Adrenal gland (tissue), 12 donors: ENCODE data around the gene VAC14. TPM values are rescaled to one million over a fixed set of nuclear protein-coding genes. Genes with fewer than 3 reads are reported as not detected.

ENCODE experiments used
- DNase-seq, 7 donors: peaks; one replicate each; pipeline ENCODE4 v3.0.0-alpha.2; 2019 to 2020
- H3K27ac ChIP-seq, 5 donors: fragments of 200-600 bp; sonication (generic) in 4 of 5; 1 replicate in 3 of 5; 2 replicates in 2 of 5; pipeline versions ENCODE4 v1.5.1 to v1.8.0; 2016 to 2020; ENCODE audit warnings: mild to moderate bottlenecking in 1 of 5
- H3K27me3 ChIP-seq: fragments of 200-600 bp; 2 replicates; pipeline ENCODE4 v1.8.0; 2021
- H3K36me3 ChIP-seq, 2 donors: fragments of 200-600 bp; replicated peaks in 1 of 2; 1 replicate in 1 of 2; 2 replicates in 1 of 2; pipeline versions ENCODE4 v1.5.1 to v1.8.0; 2018 to 2022
- H3K4me1 ChIP-seq, 2 donors: fragments of 200-600 bp; replicated peaks in 1 of 2; 1 replicate in 1 of 2; 2 replicates in 1 of 2; pipeline versions ENCODE4 v1.5.1 to v1.8.0; 2018 to 2021
- H3K4me3 ChIP-seq, 4 donors: fragments of 200-600 bp; sonication (generic) in 3 of 4; one replicate each; pipeline ENCODE4 v1.5.1; 2016 to 2018
- H3K9me3 ChIP-seq, 3 donors: fragments of 200-600 bp; sonication (generic) in 1 of 3; replicated peaks in 1 of 3; 1 replicate in 2 of 3; 2 replicates in 1 of 3; pipeline versions ENCODE4 v1.5.1 to v1.8.0; 2016 to 2021
- POLR2A ChIP-seq, 2 donors: fragments of 450-650 bp; IDR thresholded peaks; one replicate each; pipeline ENCODE4 v1.6.1; 2017; ENCODE audit warnings: antibody characterized with exemption in 2 of 2, mild to moderate bottlenecking in 2 of 2, moderate library complexity in 1 of 2
- WGBS, 4 donors: extraction: QIAGEN DNeasy Blood & Tissue Kit in 2 of 4; methylation state at CpG; one replicate each; pipeline versions ENCODE4 v1.1.5 to v1.1.7; 2013 to 2017; 5-methylcytosine and 5-hydroxymethylcytosine counted together
- intact Hi-C, 2 donors: fragments of 100-400 bp; cut with DNase I; formaldehyde crosslinking; loops; one replicate each; pipeline versions ENCODE4 v1.14.1 to v1.15.0; 2022 to 2023
- polyA plus RNA-seq, 3 donors: library from polyadenylated mRNA; stranded (reverse); fragments of 200-250 nt in 2 of 3; fragments of 350-450 nt in 1 of 3; fragmentation: Illumina TruSeq in 1 of 3; extraction: RNeasy Lipid Tissue Mini Kit (QIAGEN cat#74804) in 1 of 3; gene quantifications; one replicate each; pipeline ENCODE4 v1.2.3, GENCODE V29; 2013 to 2014
- total RNA-seq, 9 donors: library from RNA; depleted of rRNA in 4 of 9; stranded (reverse); fragments of >200 nt in 4 of 9; fragments of 120-200 nt in 1 of 9; fragmentation: NEBNext Ultra II Directional in 1 of 9; extraction: Animal tissue kit (Norgen Biotek cat#: 25700) in 1 of 9; gene quantifications; one replicate each; pipeline versions ENCODE4 v1.1.0 to v1.2.4, GENCODE V29; 2013 to 2023
- TF ChIP-seq, protein P1 (sequence below), 6 experiments: fragments of 450-650 bp in 4 of 6; fragments of 200-600 bp in 2 of 6; sonication (generic) in 1 of 6; IDR thresholded peaks; 1 replicate in 5 of 6; 2 replicates in 1 of 6; pipeline versions ENCODE4 v1.5.1 to v1.8.0; 2016 to 2021; ENCODE audit warnings: antibody characterized with exemption in 6 of 6, mild to moderate bottlenecking in 2 of 6, moderate library complexity in 1 of 6
- donor health status: healthy with polysubstance abuse.
- donor health status: Bipolar disorder and iron deficiency.
- donor health status: DM: yes; HTN: yes; CAD: no.
- donor health status: DM: no; HTN: no; CAD: no.
- donor health status: DM: no; HTN: no; CAD: no.
- donor health status: DM: yes; HTN: yes; CAD: no.

The VAC14 gene
- total and polyA plus RNA-seq, 12 donors = 24.6 to 74.8 (median 50.1) TPM

DNA sequence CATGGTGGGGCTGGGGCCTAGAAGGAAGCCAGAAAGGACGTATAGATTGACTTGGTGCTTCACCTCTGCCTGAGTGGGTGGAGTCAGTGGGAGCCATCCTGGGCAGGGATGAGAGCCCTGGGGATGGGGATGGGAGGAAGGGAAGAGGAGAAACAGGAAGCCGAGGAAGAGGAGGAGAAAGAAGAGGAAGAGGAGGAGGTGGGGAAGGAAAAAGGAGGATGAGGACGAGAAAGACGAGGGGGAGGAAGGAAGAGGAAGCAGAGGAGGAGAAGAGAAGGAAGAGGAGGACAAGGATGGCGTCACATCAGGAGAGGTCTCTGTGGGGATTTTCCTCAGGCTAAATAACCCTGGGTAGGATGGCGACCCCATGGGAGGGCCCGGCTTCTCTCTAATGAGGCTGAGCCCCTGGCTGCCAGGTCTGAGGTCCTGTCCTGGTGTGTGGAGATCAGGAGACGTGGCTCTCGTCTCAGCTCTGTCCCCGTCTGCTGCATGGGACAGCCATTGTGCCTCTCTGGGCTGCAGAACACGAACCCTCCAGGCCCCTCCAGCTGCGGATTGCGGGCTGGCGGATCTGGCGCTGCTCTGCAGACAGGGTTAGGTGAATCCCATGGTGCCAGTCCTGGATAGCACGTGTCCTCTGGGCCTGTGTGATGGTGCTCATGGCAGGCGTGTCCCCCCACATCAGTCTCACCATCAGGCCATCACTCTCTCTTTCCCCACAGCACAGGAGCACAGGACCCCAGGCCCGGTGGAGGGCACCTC is 79.6 kb downstream of the VAC14 start:
- no peak overlapping the region for H3K27ac ChIP-seq
- no peaks in the 10 kb centered on the region for H3K36me3 ChIP-seq
- WGBS, 4 donors = 84 to 96% (median 91%) methylated on average over 12 to 18 of the region's 18 CpGs
- H3K27me3 ChIP-seq = no peaks in the 10 kb centered on the region
- TF ChIP-seq, protein P1, sequence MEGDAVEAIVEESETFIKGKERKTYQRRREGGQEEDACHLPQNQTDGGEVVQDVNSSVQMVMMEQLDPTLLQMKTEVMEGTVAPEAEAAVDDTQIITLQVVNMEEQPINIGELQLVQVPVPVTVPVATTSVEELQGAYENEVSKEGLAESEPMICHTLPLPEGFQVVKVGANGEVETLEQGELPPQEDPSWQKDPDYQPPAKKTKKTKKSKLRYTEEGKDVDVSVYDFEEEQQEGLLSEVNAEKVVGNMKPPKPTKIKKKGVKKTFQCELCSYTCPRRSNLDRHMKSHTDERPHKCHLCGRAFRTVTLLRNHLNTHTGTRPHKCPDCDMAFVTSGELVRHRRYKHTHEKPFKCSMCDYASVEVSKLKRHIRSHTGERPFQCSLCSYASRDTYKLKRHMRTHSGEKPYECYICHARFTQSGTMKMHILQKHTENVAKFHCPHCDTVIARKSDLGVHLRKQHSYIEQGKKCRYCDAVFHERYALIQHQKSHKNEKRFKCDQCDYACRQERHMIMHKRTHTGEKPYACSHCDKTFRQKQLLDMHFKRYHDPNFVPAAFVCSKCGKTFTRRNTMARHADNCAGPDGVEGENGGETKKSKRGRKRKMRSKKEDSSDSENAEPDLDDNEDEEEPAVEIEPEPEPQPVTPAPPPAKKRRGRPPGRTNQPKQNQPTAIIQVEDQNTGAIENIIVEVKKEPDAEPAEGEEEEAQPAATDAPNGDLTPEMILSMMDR (IDR thresholded peaks at IDR 0.05) = no peak
- TF ChIP-seq POLR2A (IDR thresholded peaks at IDR 0.05) = no peak
- intact Hi-C loops = no loop called here
- DNase-seq = no peak
- H3K4me1 ChIP-seq = peaks cover 36 to 40% of the 10 kb centered on the region in 2 donors
- H3K9me3 ChIP-seq = no peaks in the 10 kb centered on the region
- H3K4me3 ChIP-seq = no peak overlapping the region

DNA sequence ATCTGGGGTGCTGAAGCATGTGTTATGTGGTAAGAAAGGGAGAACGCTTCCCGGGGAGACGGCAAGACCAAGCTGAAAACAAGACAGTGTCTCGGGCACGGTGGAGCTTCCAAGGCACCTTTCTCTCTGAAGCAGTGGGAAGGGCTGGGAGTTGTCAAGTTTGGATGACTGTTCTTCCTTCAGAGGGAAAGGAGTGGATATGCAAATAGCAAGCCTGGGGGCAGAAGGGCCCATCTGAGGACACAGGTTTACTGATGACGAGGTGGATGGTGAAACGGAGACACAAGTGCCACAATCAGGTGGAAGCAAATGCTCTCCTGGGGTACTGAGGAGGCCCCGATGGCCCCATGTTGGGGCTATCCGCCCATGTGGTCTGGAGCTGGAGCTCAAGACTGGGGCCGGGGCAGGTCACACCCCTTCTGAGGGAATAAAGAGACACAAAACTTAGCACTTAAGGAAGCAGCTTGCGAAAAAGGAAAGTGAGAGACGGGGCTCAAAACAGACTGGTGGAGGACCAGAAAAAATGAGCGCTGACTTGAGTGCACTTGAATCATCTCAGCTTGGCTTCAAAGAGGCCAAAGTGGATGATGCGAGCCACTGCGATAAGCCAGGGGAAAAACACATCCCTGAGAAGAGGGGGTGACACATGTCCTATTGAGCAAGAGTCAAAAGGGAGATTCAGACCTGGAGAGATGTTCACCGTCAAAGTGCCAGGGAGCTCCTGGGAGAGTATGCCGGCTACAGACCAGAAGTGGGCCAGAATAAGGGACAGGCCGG is 80.3 kb downstream of the VAC14 start:
- intact Hi-C loops = no loop called here
- 95 to 98% (median 97%) methylated on average over 18 of the region's 18 CpGs for WGBS, 4 donors
- Histone ChIP-seq H3K36me3 (no peaks in the 10 kb centered on the region), H3K9me3 (no peaks in the 10 kb centered on the region), H3K4me3 (no peak overlapping the region), H3K27ac (no peak overlapping the region), H3K27me3 (no peaks in the 10 kb centered on the region), H3K4me1 (peaks cover 36 to 40% of the 10 kb centered on the region in 2 donors)
- DNase-seq = no peak
- TF ChIP-seq POLR2A (IDR thresholded peaks at IDR 0.05) = no peak
- TF ChIP-seq, protein P1 (IDR thresholded peaks at IDR 0.05) = no peak

DNA sequence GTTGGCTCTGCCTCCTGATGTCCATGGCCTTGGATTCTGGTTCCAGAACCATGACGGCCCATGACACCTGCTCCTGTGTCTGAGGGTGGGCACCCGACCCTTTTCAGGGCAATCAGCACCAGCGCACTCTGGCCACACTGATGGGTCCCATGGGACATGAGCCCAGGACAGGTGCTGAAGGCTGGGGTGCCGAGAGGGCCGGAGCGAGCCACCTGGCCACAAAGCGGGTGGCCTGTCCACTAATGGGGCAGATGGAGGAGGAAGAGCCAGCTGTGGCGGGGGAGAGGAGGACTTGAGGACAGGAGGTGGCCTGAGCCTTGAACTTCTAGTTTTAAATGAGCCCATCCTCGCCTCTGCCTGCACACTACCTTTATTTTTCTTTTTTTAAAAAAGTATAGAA is 83.9 kb downstream of the VAC14 start:
- Histone ChIP-seq H3K27ac (peak overlapping the region in 4 of 5 donors; percentile 78 to 96 (median 92)), H3K4me3 (no peak overlapping the region)

More for the DNA sequence above, 83.9 kb downstream of the VAC14 start:
- 88 to 100% (median 93%) methylated on average over 4 to 9 of the region's 9 CpGs for WGBS, 4 donors
- Histone ChIP-seq H3K36me3 (no peaks in the 10 kb centered on the region), H3K9me3 (no peaks in the 10 kb centered on the region), H3K4me1 (peaks cover 42 to 43% of the 10 kb centered on the region in 2 donors), H3K27me3 (no peaks in the 10 kb centered on the region)
- TF ChIP-seq, protein P1 (IDR thresholded peaks at IDR 0.05) = no peak
- no peak for TF ChIP-seq POLR2A (IDR thresholded peaks at IDR 0.05)
- intact Hi-C loops = no loop called here
- no peak for DNase-seq
